HG02642 (cell line): Measurements from ENCODE around the gene UGT1A3.
"Not testable (repeated sequence)": the region's sequence is repeated elsewhere in the genome, so short reads cannot be mapped to it uniquely, and the experiment has no call there.

ENCODE experiments used
- ATAC-seq: cut with Tn5 transposase; IDR thresholded peaks from one replicate; pipeline ENCODE4 v1.9.1; 2021; ENCODE audit warnings: mild to moderate bottlenecking; ENCODE audit not compliant: unreplicated experiment, poor library complexity

Gene UGT1A3

GRCh38 chr2:233728723-233729301, at the start of gene UGT1A3:
Gene UGT1A3, plus strand, starts transcription at chr2:233729042. Its CDS starts 85 bp downstream, at chr2:233729127.
- ATAC-seq, result no peak

GRCh38 chr2:233679196-233679595, 49.6 kb upstream of the UGT1A3 start:
- no peak for ATAC-seq

- no peak for ATAC-seq
Observed at GRCh38 chr2:233680361-233681045, 48.3 kb upstream of the UGT1A3 start.

- no peak for ATAC-seq
Observed at GRCh38 chr2:233681521-233682099, 47.2 kb upstream of the UGT1A3 start, which contains the start of gene UGT1A7. Gene UGT1A7, plus strand, starts transcription at chr2:233681901. Its CDS starts 37 bp downstream, at chr2:233681938.

GRCh38 chr2:233684640-233685039, 44.2 kb upstream of the UGT1A3 start:
- ATAC-seq, result no peak

GRCh38 chr2:233686928-233687327, 41.9 kb upstream of the UGT1A3 start:
- ATAC-seq, result no peak

GRCh38 chr2:233688341-233688740, 40.5 kb upstream of the UGT1A3 start:
- ATAC-seq, result no peak

GRCh38 chr2:233689031-233689430, 39.8 kb upstream of the UGT1A3 start:
- no peak for ATAC-seq

GRCh38 chr2:233689501-233689900, 39.3 kb upstream of the UGT1A3 start:
- no peak for ATAC-seq

- ATAC-seq, result no peak
Observed at GRCh38 chr2:233690444-233690843, 38.4 kb upstream of the UGT1A3 start.

- no peak for ATAC-seq
Observed at GRCh38 chr2:233691443-233692433, 37.1 kb upstream of the UGT1A3 start.

GRCh38 chr2:233692648-233693047, 36.2 kb upstream of the UGT1A3 start, which contains the start of gene UGT1A6:
Gene UGT1A6, plus strand, starts transcription at chr2:233692890. Its CDS starts 115 bp downstream, at chr2:233693005.
- ATAC-seq, result no peak

GRCh38 chr2:233693963-233694362, 34.9 kb upstream of the UGT1A3 start:
- ATAC-seq, result no peak

GRCh38 chr2:233698740-233699139, 30.1 kb upstream of the UGT1A3 start:
- no peak for ATAC-seq

GRCh38 chr2:233699424-233700027, 29.3 kb upstream of the UGT1A3 start:
- ATAC-seq, result no peak

- no peak for ATAC-seq
Observed at GRCh38 chr2:233700028-233700635, 28.7 kb upstream of the UGT1A3 start.

GRCh38 chr2:233700842-233701241, 28.0 kb upstream of the UGT1A3 start:
- not testable (repeated sequence) for ATAC-seq

- ATAC-seq, result no peak
Observed at GRCh38 chr2:233702238-233702637, 26.6 kb upstream of the UGT1A3 start.

- ATAC-seq, result no peak
Observed at GRCh38 chr2:233705911-233706506, 22.8 kb upstream of the UGT1A3 start.
